ENCODE measurements around the gene MMEL1.
"Not testable (repeated sequence)": the region's sequence is repeated elsewhere in the genome, so short reads cannot be mapped to it uniquely, and the experiment has no call there.

DNA sequence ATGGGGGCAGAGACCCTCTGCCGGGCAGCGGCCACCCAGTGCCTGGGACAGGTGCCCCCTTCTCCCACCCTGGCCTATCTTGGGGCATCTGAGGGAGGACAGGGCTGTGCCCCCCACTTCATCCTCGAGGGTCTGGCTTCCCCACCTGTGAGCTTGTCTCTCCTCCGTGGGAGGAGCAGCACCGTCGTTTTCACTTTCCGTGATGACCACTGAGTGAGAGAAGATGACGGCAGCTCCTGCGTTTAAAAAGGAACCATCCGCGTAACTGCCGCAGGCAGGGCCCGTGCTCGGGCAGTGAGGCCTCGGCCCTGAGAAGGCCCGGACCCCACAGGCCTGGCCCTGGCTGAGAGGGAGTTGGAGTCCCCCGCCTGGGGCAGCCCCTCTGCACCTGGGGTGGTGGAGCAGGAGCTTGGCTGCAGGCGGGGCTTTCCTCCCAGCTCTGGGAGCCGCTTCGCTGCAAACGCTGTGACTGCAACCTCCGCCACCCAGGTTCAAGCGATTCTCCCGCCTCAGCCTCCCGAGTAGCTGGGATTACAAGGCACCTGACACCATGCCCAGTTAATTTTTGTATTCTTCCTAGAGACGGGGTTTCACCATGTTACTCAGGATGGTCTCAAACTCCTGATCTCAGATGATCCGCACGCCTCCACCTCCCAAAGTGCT lies 83.3 kb downstream of the MMEL1 start:
- TF ChIP-seq, protein P1, sequence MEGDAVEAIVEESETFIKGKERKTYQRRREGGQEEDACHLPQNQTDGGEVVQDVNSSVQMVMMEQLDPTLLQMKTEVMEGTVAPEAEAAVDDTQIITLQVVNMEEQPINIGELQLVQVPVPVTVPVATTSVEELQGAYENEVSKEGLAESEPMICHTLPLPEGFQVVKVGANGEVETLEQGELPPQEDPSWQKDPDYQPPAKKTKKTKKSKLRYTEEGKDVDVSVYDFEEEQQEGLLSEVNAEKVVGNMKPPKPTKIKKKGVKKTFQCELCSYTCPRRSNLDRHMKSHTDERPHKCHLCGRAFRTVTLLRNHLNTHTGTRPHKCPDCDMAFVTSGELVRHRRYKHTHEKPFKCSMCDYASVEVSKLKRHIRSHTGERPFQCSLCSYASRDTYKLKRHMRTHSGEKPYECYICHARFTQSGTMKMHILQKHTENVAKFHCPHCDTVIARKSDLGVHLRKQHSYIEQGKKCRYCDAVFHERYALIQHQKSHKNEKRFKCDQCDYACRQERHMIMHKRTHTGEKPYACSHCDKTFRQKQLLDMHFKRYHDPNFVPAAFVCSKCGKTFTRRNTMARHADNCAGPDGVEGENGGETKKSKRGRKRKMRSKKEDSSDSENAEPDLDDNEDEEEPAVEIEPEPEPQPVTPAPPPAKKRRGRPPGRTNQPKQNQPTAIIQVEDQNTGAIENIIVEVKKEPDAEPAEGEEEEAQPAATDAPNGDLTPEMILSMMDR (CRISPR knock-in tag; IDR thresholded peaks at IDR 0.05) = not testable (repeated sequence)
- not testable (repeated sequence) for TF ChIP-seq MIER2 (CRISPR knock-in tag; IDR thresholded peaks at IDR 0.05); ATF7-NPFF (CRISPR knock-in tag; IDR thresholded peaks at IDR 0.05; ENCODE audit: low read depth); RAD21 (CRISPR knock-in tag; IDR thresholded peaks at IDR 0.05); NCOR1 (IDR thresholded peaks at IDR 0.05; ENCODE audit: borderline replicate concordance, low read length); FOXA1 (IDR thresholded peaks at IDR 0.05); FOXA1 (CRISPR knock-in tag; IDR thresholded peaks at IDR 0.05); JUNB (CRISPR knock-in tag; IDR thresholded peaks at IDR 0.05; ENCODE audit: borderline replicate concordance); THYN1 (CRISPR knock-in tag; IDR thresholded peaks at IDR 0.05; ENCODE audit: borderline replicate concordance, low read depth); ATM (IDR thresholded peaks at IDR 0.05; ENCODE audit: borderline replicate concordance); CAMTA2 (CRISPR knock-in tag; IDR thresholded peaks at IDR 0.05; ENCODE audit: borderline replicate concordance); POLR2A (IDR thresholded peaks at IDR 0.05; ENCODE audit: insufficient read depth in 1 of 2, low read depth in 2 of 2, low read length in 2 of 2); U2AF1 (optimal IDR thresholded peaks at IDR 0.05; ENCODE audit: low read depth, low read length)

Data from HepG2 (cell line).